Activated T-cell treated with anti-CD3 and anti-CD28 coated beads, Interleukin-2, amount 50 U/mL, for 24 hours (primary cell): ENCODE measurements around the gene MYBPC1.
A peak's percentile ranks its signal among the peaks of the same experiment; 100 is the strongest.
"Not testable (repeated sequence)": the region's sequence is repeated elsewhere in the genome, so short reads cannot be mapped to it uniquely, and the experiment has no call there.

Experiments
- DNase-seq: peaks from one replicate; pipeline ENCODE4 v3.0.0-alpha.2; 2020
- H3K27ac Mint-ChIP-seq: 2 replicates; pipeline ENCODE4 v1.8.0; 2020; ENCODE audit warnings: mild to moderate bottlenecking, mixed read lengths
- H3K27me3 Mint-ChIP-seq: 2 replicates; pipeline ENCODE4 v1.8.0; 2020; ENCODE audit warnings: mixed read lengths
- H3K36me3 Mint-ChIP-seq: 2 replicates; pipeline ENCODE4 v1.8.0; 2020; ENCODE audit warnings: low read depth, mixed read lengths
- H3K4me1 Mint-ChIP-seq: 2 replicates; pipeline ENCODE4 v1.8.0; 2020; ENCODE audit warnings: low read depth, mixed read lengths
- H3K4me3 Mint-ChIP-seq: 2 replicates; pipeline ENCODE4 v1.8.0; 2020; ENCODE audit warnings: mild to moderate bottlenecking, moderate library complexity, mixed read lengths
- H3K9me3 Mint-ChIP-seq: 2 replicates; pipeline ENCODE4 v1.8.0; 2020; ENCODE audit warnings: mixed read lengths

MYBPC1 gene

GRCh38 chr12:101654442-101654841, 59.7 kb downstream of the MYBPC1 start:
- H3K27ac Mint-ChIP-seq, result no peak overlapping the region
- no peaks in the 10 kb centered on the region for H3K9me3 Mint-ChIP-seq
- H3K27me3 Mint-ChIP-seq, result peaks cover 26% of the 10 kb centered on the region
- DNase-seq, result no peak
- H3K36me3 Mint-ChIP-seq, result no peaks in the 10 kb centered on the region
- no peak overlapping the region for H3K4me3 Mint-ChIP-seq
- H3K4me1 Mint-ChIP-seq, result no peaks in the 10 kb centered on the region

DNA sequence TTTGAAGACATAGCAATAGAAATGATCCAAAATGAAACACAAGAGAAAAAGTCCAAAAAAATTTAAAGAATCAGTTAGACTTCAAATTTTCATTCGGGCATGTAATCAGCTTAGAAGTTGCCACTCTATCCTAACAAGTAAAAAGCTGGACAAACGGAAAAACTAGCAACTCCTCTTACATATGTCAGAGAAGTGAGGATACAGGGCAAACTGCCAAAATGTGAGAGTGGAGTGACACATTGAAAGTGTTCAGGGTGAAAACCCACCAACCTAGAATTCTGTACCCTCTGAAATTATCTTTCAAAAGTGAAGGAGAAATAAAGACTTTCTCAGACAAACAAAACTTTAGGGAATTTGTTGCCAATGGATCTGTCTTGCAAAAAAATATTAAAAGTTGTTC, 60.6 kb downstream of the MYBPC1 start:
- Mint-ChIP-seq H3K4me3 (no peak overlapping the region), H3K27me3 (peaks cover 23% of the 10 kb centered on the region), H3K36me3 (no peaks in the 10 kb centered on the region), H3K27ac (no peak overlapping the region), H3K9me3 (peaks cover 6% of the 10 kb centered on the region), H3K4me1 (peaks cover under 1% of the 10 kb centered on the region)
- no peak for DNase-seq

DNA sequence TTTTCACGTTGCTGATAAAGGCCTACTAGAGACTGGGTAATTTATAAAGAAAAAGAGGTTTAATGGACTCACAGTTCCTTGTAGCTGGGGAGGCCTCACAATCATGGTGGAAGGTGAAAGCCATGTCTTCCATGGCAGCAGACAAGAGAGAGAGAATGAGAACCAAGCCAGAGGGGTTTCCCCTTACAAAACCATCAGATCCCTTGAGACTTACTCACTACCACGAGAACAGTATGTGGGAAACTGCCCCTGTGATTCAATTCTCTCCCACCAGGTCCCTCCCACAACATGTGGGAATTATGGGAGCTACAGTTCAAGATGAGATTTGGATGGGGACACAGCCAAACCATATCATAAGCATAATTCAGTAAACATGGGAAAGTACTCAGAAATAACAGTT, 65.9 kb downstream of the MYBPC1 start:
- H3K4me3 Mint-ChIP-seq, DNase-seq, H3K27me3 Mint-ChIP-seq, H3K9me3 Mint-ChIP-seq, H3K36me3 Mint-ChIP-seq, H3K4me1 Mint-ChIP-seq, H3K27ac Mint-ChIP-seq: not testable (repeated sequence)

GRCh38 chr12:101663298-101663697, 68.5 kb downstream of the MYBPC1 start:
- Mint-ChIP-seq H3K36me3 (no peaks in the 10 kb centered on the region), H3K9me3 (peaks cover 6% of the 10 kb centered on the region), H3K27ac (no peak overlapping the region), H3K4me3 (no peak overlapping the region), H3K4me1 (peaks cover 3% of the 10 kb centered on the region), H3K27me3 (peaks cover 3% of the 10 kb centered on the region)
- DNase-seq, result no peak

DNA sequence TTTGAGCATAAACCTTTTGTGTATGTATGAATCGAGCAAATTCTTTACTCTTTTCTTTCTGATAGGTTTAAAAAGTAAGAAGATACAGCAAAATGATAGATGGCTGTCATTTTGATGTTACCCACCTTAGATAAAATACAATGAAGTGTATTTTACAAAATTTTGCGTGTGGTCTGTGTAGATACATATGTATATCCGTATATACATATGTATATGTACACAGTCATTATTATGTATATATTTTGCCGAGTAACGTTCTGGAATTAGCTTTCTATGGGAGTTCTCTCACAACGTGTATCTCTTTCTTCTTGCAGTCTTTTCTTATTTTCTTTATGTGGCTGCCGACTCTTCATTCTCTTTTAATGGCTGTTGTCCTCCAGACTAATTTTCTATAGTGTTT, 70.2 kb downstream of the MYBPC1 start:
- H3K36me3 Mint-ChIP-seq, result no peaks in the 10 kb centered on the region
- peaks cover 4% of the 10 kb centered on the region for H3K9me3 Mint-ChIP-seq
- H3K27ac Mint-ChIP-seq, result no peak overlapping the region
- H3K27me3 Mint-ChIP-seq, result peaks cover 3% of the 10 kb centered on the region
- H3K4me1 Mint-ChIP-seq, result peaks cover 5% of the 10 kb centered on the region
- no peak overlapping the region for H3K4me3 Mint-ChIP-seq
- DNase-seq, result no peak

- Mint-ChIP-seq H3K9me3 (no peaks in the 10 kb centered on the region), H3K36me3 (no peaks in the 10 kb centered on the region), H3K27ac (no peak overlapping the region), H3K27me3 (peaks cover 3% of the 10 kb centered on the region), H3K4me3 (no peak overlapping the region), H3K4me1 (peaks cover 9% of the 10 kb centered on the region)
- DNase-seq, result no peak
These were observed 71.4 kb downstream of the MYBPC1 start for GRCh38 chr12:101666052-101666728.

GRCh38 chr12:101667591-101667990, 72.8 kb downstream of the MYBPC1 start:
- Mint-ChIP-seq H3K36me3 (no peaks in the 10 kb centered on the region), H3K9me3 (no peaks in the 10 kb centered on the region), H3K4me3 (no peak overlapping the region), H3K27me3 (peaks cover 3% of the 10 kb centered on the region), H3K27ac (no peak overlapping the region), H3K4me1 (peaks cover 21% of the 10 kb centered on the region)
- DNase-seq, result no peak

DNA sequence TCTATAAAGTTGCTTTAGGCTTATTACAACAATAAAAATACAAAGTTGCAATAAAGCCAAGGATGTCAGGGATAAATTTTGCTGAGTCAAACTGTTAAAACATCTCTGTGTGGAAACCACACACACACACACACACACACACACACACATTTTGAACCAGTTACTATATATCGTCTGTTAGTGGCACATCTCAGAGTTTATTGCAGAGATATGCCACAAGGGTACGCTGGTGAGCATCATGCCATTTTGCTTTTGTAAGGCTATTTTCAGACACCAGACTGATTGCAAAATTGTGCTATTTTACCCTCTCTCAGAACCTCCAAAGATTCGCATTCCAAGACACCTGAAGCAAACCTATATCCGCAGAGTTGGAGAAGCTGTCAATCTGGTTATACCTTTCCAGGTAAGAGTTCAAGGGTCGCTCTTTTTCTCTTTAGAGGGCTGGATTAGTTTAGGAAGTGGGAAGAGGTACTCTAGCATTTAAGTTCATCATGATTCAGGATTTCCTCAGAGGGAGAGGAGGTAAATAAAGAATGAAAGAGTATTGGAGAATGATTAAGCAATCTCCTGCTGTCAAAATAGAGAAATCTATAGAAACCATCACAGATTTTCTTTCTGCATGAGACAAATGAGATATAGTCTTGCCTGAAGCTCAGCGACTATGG, 75.4 kb downstream of the MYBPC1 start:
- DNase-seq, result no peak
- no peaks in the 10 kb centered on the region for H3K36me3 Mint-ChIP-seq
- H3K9me3 Mint-ChIP-seq, result no peaks in the 10 kb centered on the region
- no peak overlapping the region for H3K4me3 Mint-ChIP-seq
- H3K4me1 Mint-ChIP-seq, result peaks cover 21% of the 10 kb centered on the region
- H3K27ac Mint-ChIP-seq, result no peak overlapping the region
- peaks cover 3% of the 10 kb centered on the region for H3K27me3 Mint-ChIP-seq

- Mint-ChIP-seq H3K27ac (peak overlapping the region; percentile 39), H3K36me3 (no peaks in the 10 kb centered on the region), H3K4me1 (peaks cover 21% of the 10 kb centered on the region), H3K4me3 (peak overlapping the region; percentile 21), H3K9me3 (no peaks in the 10 kb centered on the region), H3K27me3 (peaks cover 2% of the 10 kb centered on the region)
- peak; percentile 38 for DNase-seq
These were observed 76.5 kb downstream of the MYBPC1 start for GRCh38 chr12:101671157-101671791.

GRCh38 chr12:101671833-101672232, 77.1 kb downstream of the MYBPC1 start:
- H3K36me3 Mint-ChIP-seq, result no peaks in the 10 kb centered on the region
- H3K27ac Mint-ChIP-seq, result peak overlapping the region; percentile 39
- no peak for DNase-seq
- peak overlapping the region; percentile 21 for H3K4me3 Mint-ChIP-seq
- peaks cover 21% of the 10 kb centered on the region for H3K4me1 Mint-ChIP-seq
- no peaks in the 10 kb centered on the region for H3K9me3 Mint-ChIP-seq
- H3K27me3 Mint-ChIP-seq, result no peaks in the 10 kb centered on the region

- Mint-ChIP-seq H3K9me3 (no peaks in the 10 kb centered on the region), H3K4me3 (no peak overlapping the region), H3K36me3 (no peaks in the 10 kb centered on the region), H3K4me1 (peaks cover 14% of the 10 kb centered on the region), H3K27me3 (no peaks in the 10 kb centered on the region), H3K27ac (no peak overlapping the region)
- DNase-seq, result no peak
These were observed 80.8 kb downstream of the MYBPC1 start for GRCh38 chr12:101675555-101675954.

- not testable (repeated sequence) for H3K4me1 Mint-ChIP-seq, H3K27me3 Mint-ChIP-seq, H3K9me3 Mint-ChIP-seq, H3K36me3 Mint-ChIP-seq, DNase-seq, H3K4me3 Mint-ChIP-seq, H3K27ac Mint-ChIP-seq
These were observed 81.7 kb downstream of the MYBPC1 start for GRCh38 chr12:101676497-101676896.

DNA sequence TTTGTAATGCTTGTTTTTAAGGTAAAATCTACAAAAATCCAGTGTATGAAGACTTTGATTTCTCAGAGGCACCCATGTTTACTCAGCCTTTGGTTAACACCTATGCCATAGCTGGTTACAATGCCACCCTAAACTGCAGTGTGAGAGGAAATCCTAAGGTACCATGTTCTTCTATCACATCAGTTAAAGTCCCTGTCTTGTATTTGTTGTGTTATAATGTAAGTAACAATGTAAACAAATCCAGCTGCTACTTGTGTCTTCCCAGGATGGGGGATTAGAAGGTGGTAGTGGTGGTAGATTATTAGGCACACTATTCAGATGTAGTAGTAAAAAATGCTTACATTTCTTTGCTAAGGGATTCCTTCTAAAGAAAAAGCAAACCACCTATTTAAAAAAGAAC, 83.3 kb downstream of the MYBPC1 start:
- no peaks in the 10 kb centered on the region for H3K36me3 Mint-ChIP-seq
- no peak for DNase-seq
- no peaks in the 10 kb centered on the region for H3K4me1 Mint-ChIP-seq
- H3K27ac Mint-ChIP-seq, result no peak overlapping the region
- no peak overlapping the region for H3K4me3 Mint-ChIP-seq
- no peaks in the 10 kb centered on the region for H3K9me3 Mint-ChIP-seq
- H3K27me3 Mint-ChIP-seq, result no peaks in the 10 kb centered on the region

DNA sequence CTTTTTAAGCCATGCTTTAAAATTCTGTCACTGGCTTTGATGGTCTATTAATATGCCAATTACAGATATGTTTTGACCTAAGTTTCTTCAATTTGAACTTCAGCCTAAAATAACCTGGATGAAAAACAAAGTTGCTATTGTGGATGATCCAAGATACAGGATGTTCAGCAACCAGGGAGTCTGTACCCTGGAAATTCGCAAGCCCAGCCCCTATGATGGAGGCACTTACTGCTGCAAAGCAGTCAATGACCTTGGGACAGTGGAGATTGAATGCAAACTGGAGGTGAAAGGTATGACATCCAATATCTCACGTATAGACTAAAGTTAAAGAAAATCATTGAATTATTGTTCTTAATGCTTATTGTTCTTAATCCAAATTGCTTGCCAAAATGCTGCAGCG, 85.5 kb downstream of the MYBPC1 start:
- Mint-ChIP-seq H3K36me3 (no peaks in the 10 kb centered on the region), H3K27me3 (peaks cover 3% of the 10 kb centered on the region), H3K4me3 (no peak overlapping the region), H3K4me1 (no peaks in the 10 kb centered on the region), H3K9me3 (no peaks in the 10 kb centered on the region), H3K27ac (no peak overlapping the region)
- DNase-seq, result no peak

GRCh38 chr12:101680647-101681046, 85.9 kb downstream of the MYBPC1 start:
- H3K4me3 Mint-ChIP-seq, result no peak overlapping the region

More at GRCh38 chr12:101680647-101681046, 85.9 kb downstream of the MYBPC1 start:
- no peak for DNase-seq
- Mint-ChIP-seq H3K36me3 (no peaks in the 10 kb centered on the region), H3K9me3 (no peaks in the 10 kb centered on the region), H3K27ac (no peak overlapping the region), H3K4me1 (no peaks in the 10 kb centered on the region), H3K27me3 (peaks cover 3% of the 10 kb centered on the region)
